WERI-Rb-1 (cell line): ENCODE results near the gene HPCAL4.

Source experiments
- DNase-seq: peaks from one replicate; pipeline ENCODE4 v3.0.0-alpha.2; 2020
- H3K27ac ChIP-seq: fragments of 250-450 bp; sonication (Bioruptor Pico); 2 replicates; pipeline ENCODE4 v1.5.1; 2020; ENCODE audit warnings: mild to moderate bottlenecking, moderate library complexity
- H3K27me3 ChIP-seq: fragments of 250-450 bp; sonication (Bioruptor Pico); 2 replicates; pipeline ENCODE4 v1.5.1; 2021; ENCODE audit warnings: mild to moderate bottlenecking, low read depth, moderate library complexity; ENCODE audit not compliant: insufficient read depth, severe bottlenecking
- H3K36me3 ChIP-seq: fragments of 250-450 bp; sonication (Bioruptor Pico); 2 replicates; pipeline ENCODE4 v1.5.1; 2020; ENCODE audit warnings: mild to moderate bottlenecking, moderate library complexity
- H3K4me3 ChIP-seq: 2 replicates; pipeline ENCODE4 v1.5.1; 2011; ENCODE audit warnings: low read depth, mild to moderate bottlenecking, control low read depth, low read length
- H3K9me3 ChIP-seq: fragments of 250-450 bp; sonication (Bioruptor Pico); 2 replicates; pipeline ENCODE4 v1.5.1; 2021; ENCODE audit warnings: mild to moderate bottlenecking, moderate library complexity; ENCODE audit not compliant: severe bottlenecking
- TF ChIP-seq, protein P1 (sequence below): IDR thresholded peaks from 2 replicates; pipeline ENCODE4 v1.5.1; 2011; ENCODE audit warnings: low read depth, mild to moderate bottlenecking, control low read depth, inconsistent platforms, low read length

Gene HPCAL4

DNA sequence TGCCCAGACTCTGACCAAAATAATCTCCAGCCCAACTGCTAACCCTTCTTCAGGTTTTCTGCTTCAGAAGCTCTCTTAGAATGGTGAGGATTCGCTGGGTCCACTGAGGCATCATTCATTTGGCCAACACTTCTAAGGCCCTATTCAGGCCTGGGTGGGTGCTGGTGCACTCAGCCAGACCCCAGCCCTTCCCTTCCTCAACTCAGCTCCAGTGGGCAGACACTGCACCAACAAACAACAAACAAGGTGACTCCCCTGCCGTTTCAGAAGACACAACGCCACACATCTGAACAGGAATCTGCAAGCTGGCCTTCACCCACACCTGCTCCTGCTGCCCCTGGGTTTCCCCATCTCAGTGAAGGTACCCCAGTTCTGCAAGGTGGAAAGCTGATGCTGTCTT lies 57.8 kb downstream of the HPCAL4 start:
- DNase-seq = no peak
- TF ChIP-seq, protein P1, sequence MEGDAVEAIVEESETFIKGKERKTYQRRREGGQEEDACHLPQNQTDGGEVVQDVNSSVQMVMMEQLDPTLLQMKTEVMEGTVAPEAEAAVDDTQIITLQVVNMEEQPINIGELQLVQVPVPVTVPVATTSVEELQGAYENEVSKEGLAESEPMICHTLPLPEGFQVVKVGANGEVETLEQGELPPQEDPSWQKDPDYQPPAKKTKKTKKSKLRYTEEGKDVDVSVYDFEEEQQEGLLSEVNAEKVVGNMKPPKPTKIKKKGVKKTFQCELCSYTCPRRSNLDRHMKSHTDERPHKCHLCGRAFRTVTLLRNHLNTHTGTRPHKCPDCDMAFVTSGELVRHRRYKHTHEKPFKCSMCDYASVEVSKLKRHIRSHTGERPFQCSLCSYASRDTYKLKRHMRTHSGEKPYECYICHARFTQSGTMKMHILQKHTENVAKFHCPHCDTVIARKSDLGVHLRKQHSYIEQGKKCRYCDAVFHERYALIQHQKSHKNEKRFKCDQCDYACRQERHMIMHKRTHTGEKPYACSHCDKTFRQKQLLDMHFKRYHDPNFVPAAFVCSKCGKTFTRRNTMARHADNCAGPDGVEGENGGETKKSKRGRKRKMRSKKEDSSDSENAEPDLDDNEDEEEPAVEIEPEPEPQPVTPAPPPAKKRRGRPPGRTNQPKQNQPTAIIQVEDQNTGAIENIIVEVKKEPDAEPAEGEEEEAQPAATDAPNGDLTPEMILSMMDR = no peak
- Histone ChIP-seq H3K9me3 (no peaks in the 10 kb centered on the region), H3K36me3 (peaks cover 43% of the 10 kb centered on the region), H3K4me3 (peak overlapping the region; percentile 34), H3K27ac (peak overlapping the region; percentile 94), H3K27me3 (no peaks in the 10 kb centered on the region)

DNA sequence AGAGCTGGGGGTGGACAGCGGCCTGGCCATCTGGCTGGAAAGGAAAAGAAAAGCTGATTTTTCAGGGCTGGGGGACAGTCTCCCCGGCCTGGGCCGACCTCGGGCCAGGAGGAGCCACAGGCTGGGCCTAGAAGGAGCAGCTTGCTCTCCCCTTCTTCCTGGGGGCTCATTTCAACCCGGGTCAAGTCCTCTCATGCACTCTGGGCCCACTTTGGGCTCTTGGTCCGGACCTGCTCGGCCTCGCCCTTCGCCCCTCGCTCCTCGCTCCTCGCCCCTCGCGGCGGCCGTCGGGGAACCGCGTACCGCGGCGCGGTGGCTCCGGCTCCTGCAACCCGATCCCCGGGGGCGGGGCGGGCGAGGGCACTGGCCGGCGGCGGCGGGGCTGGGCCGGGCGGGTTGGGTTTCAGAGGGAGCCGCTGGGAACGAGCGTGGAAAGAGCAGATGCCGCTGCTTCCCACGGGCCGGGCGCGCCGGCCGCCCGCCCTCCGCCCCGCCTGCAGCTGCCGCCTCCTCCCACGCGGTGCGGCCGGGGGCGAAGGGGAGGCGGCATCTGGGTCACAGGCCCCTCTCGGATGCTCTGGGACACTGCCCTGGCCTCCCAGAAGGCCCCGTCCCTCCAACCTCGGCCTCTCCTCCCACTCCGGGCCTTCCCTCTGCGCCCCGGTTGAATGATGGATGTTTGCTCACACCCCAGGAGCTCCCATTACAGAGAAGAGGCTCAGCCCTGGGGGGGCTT lies 58.4 kb downstream of the HPCAL4 start:
- Histone ChIP-seq H3K36me3 (peaks cover 49% of the 10 kb centered on the region), H3K9me3 (no peaks in the 10 kb centered on the region), H3K27ac (peak overlapping the region; percentile 94), H3K27me3 (no peaks in the 10 kb centered on the region), H3K4me3 (peak overlapping the region; percentile 39)
- TF ChIP-seq, protein P1 = no peak
- peak; percentile 76 for DNase-seq

DNA sequence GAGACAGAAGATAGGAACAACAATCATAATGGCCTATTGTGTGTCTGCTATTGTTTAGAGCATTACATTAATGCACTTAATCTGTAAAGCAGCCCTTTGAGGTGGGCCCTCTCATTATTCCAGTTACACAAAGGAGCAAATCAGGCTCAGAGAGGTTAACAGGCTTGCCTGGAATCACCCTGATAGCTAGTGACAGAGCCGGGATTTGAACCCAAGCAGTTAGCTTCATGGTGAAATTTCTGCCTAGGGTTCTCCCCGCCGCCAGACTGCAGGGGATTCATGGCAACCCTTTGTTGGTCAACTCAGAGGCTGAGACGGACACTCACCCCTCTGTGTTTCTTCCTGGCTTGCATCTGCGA lies 58.9 kb downstream of the HPCAL4 start:
- H3K27ac ChIP-seq = peak overlapping the region; percentile 94
- peak overlapping the region; percentile 39 for H3K4me3 ChIP-seq
- TF ChIP-seq, protein P1 = no peak
- H3K9me3 ChIP-seq = no peaks in the 10 kb centered on the region
- H3K36me3 ChIP-seq = peaks cover 54% of the 10 kb centered on the region
- DNase-seq = no peak
- H3K27me3 ChIP-seq = no peaks in the 10 kb centered on the region

DNA sequence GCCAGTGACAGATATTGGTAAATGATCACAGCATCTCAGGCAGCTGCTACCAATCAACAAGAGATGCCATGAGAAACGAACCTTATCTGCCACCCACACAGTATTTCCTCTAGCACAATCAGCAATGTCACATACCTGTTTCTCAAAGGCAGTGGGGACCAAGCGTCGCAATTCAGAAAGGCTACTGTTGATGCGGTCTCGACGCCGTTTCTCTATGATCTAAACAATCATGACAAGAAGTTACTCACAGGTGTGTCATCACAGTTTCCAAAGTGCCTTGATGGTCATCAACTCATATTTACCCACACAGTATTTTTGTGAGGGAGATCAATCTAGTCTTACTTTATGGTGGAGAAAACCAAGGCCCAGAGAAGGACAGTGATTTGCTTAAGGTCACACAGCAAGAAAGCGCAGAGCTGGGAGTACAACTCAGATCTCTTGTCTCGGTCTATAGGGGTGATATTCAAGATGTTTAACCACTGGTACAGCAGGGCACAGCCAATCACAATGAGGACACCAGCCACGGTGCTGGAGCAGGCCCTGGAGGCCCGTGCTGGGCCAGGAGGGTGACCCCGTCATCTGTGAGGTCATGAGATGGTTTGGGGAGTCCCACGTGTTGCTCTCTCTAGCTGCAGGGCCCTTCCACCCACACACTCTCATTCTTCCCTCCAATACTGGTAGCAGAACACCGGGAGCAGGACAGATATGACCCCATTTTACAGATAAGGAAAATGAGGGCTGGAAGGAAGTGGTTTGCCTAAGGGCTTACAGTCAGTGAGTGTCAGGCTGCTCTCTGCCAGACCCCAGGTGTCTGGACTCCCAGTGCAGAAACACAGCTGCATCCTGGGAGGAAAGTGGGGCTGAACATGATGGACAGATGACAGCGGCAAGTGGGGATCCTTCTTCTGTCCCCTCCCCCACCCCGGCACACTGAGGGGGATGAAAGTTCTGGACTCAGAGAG lies 59.6 kb downstream of the HPCAL4 start:
- peak overlapping the region; percentile 94 for H3K27ac ChIP-seq
- H3K36me3 ChIP-seq = peaks cover 58% of the 10 kb centered on the region
- H3K4me3 ChIP-seq = peak overlapping the region; percentile 39; the same call in 1 of the 2 replicates
- DNase-seq = no peak
- no peaks in the 10 kb centered on the region for H3K27me3 ChIP-seq
- H3K9me3 ChIP-seq = no peaks in the 10 kb centered on the region
- TF ChIP-seq, protein P1 = no peak

DNA sequence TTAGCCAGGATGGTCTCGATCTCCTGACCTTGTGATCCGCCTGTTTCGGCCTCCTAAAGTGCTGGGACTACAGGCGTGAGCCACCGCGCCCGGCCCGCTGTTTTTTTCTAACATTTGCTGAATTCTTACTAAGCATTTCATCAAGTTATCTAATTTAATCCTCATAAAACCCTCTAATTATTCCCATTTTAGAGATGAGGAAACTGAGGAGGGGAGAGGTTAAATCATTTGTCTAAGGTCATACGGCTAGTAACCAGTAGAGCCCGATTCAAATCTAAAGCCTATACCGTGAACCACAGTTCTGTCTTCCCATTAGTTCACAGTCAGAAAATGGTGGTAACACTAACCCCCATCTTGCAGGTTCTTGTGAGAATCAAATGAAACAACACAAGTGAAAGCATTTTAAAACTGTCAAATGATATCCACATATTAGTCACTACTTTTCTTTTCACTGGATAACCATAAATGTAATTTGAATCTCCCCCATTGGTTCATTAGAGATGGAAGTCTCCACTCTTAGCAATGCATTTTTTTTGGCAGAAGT lies 62.4 kb downstream of the HPCAL4 start:
- no peak overlapping the region for H3K27ac ChIP-seq
- peaks cover 71% of the 10 kb centered on the region for H3K36me3 ChIP-seq
- no peaks in the 10 kb centered on the region for H3K9me3 ChIP-seq
- H3K4me3 ChIP-seq = no peak overlapping the region
- TF ChIP-seq, protein P1 = no peak
- H3K27me3 ChIP-seq = no peaks in the 10 kb centered on the region
- no peak for DNase-seq
